Activated T-cell treated with anti-CD3 and anti-CD28 coated beads for 24 hours (primary cell): Measurements from ENCODE around the gene OR7C1.
"Not testable (repeated sequence)": the region's sequence is repeated elsewhere in the genome, so short reads cannot be mapped to it uniquely, and the experiment has no call there.

Experiments used
- DNase-seq: peaks from one replicate; pipeline ENCODE4 v3.0.0-alpha.2; 2020; ENCODE audit warnings: low read depth

The OR7C1 gene

GRCh38 chr19:14835011-14835410 lies at the start of gene OR7C1, which contains the start of gene OR7A5:
OR7C1 (minus strand) TSS chr19:14835185; CDS start chr19:14800136, 35,049 bp downstream.
OR7A5 (minus strand) TSS chr19:14835185; CDS start chr19:14828241, 6,944 bp downstream.
- no peak for DNase-seq

GRCh38 chr19:14871619-14872230 lies 36.7 kb upstream of the OR7C1 start:
- DNase-seq, result no peak

- no peak for DNase-seq
These were observed 33.5 kb upstream of the OR7C1 start for GRCh38 chr19:14868497-14868896.

GRCh38 chr19:14848822-14849221 lies 13.8 kb upstream of the OR7C1 start, which contains the start of gene OR7A10:
OR7A10 (minus strand) TSS chr19:14848922; CDS start chr19:14841877, 7,045 bp downstream.
- no peak for DNase-seq

GRCh38 chr19:14843578-14843977 lies 8.6 kb upstream of the OR7C1 start:
- no peak for DNase-seq

- DNase-seq, result no peak
These were observed 8.2 kb upstream of the OR7C1 start for GRCh38 chr19:14843169-14843568.

GRCh38 chr19:14840206-14840605 lies 5.2 kb upstream of the OR7C1 start:
- no peak for DNase-seq

- no peak for DNase-seq
These were observed 2.4 kb upstream of the OR7C1 start for GRCh38 chr19:14837391-14837790.

- DNase-seq, result no peak
These were observed 4.3 kb downstream of the OR7C1 start for GRCh38 chr19:14830702-14831101.

- DNase-seq, result no peak
These were observed 9.0 kb downstream of the OR7C1 start for GRCh38 chr19:14826006-14826405.

GRCh38 chr19:14821937-14822336 lies 13.0 kb downstream of the OR7C1 start:
- DNase-seq, result no peak

GRCh38 chr19:14818588-14818987 lies 16.4 kb downstream of the OR7C1 start:
- no peak for DNase-seq

- DNase-seq, result no peak
These were observed 17.9 kb downstream of the OR7C1 start for GRCh38 chr19:14817052-14817451.

- DNase-seq, result no peak
These were observed 19.9 kb downstream of the OR7C1 start for GRCh38 chr19:14814982-14815652.

- DNase-seq, result no peak
These were observed 25.5 kb downstream of the OR7C1 start for GRCh38 chr19:14809272-14810057.

- DNase-seq, result no peak
These were observed 30.2 kb downstream of the OR7C1 start for GRCh38 chr19:14804765-14805164.

- DNase-seq, result no peak
These were observed 36.2 kb downstream of the OR7C1 start for GRCh38 chr19:14798760-14799159.

- no peak for DNase-seq
These were observed 39.0 kb downstream of the OR7C1 start for GRCh38 chr19:14796021-14796420.

- no peak for DNase-seq
These were observed 39.8 kb downstream of the OR7C1 start for GRCh38 chr19:14795078-14795721.

GRCh38 chr19:14792250-14792649 lies 42.7 kb downstream of the OR7C1 start:
- not testable (repeated sequence) for DNase-seq

- no peak for DNase-seq
These were observed 48.5 kb downstream of the OR7C1 start for GRCh38 chr19:14786421-14786851.

- not testable (repeated sequence) for DNase-seq
These were observed 49.7 kb downstream of the OR7C1 start for GRCh38 chr19:14785102-14785793.
